GM12878 (cell line): Measurements from ENCODE around the gene NCL. TPM values are rescaled to one million over a fixed set of nuclear protein-coding genes. Genes with fewer than 3 reads are reported as not detected.

Experiments
- BHLHE40 ChIP-seq, 2 experiments: fragments of 450-650 bp in 1 of 2; IDR thresholded peaks; 2 replicates each; pipeline ENCODE4 v1.6.1; 2011 to 2017; ENCODE audit warnings: low read depth in 2 of 2, borderline replicate concordance in 1 of 2, improper control_type of control experiment in 1 of 2, low read length in 1 of 2, mild to moderate bottlenecking in 1 of 2
- CHD2 ChIP-seq: IDR thresholded peaks from 2 replicates; pipeline ENCODE4 v1.6.1; 2011; ENCODE audit warnings: low read depth, low read length, improper control_type of control experiment, borderline replicate concordance
- ESRRA ChIP-seq: IDR thresholded peaks from 2 replicates; pipeline ENCODE4 v1.6.1; 2012; ENCODE audit warnings: mild to moderate bottlenecking, low read length, improper control_type of control experiment
- FOS ChIP-seq: IDR thresholded peaks from 3 replicates; pipeline ENCODE4 v1.6.1; 2011; ENCODE audit warnings: borderline replicate concordance; ENCODE audit not compliant: insufficient read length; ENCODE audit errors: extremely low read depth
- JUNB ChIP-seq: IDR thresholded peaks from 2 replicates; pipeline ENCODE4 v1.6.1; 2016; ENCODE audit warnings: antibody characterized with exemption, mild to moderate bottlenecking
- KDM1A ChIP-seq: fragments of 200-600 bp; sonication (generic); IDR thresholded peaks from 2 replicates; pipeline ENCODE4 v1.6.1; 2016; ENCODE audit warnings: borderline replicate concordance
- NBN ChIP-seq: fragments of 450-650 bp; IDR thresholded peaks from 2 replicates; pipeline ENCODE4 v1.6.1; 2016
- NFYB ChIP-seq: IDR thresholded peaks from 2 replicates; pipeline ENCODE4 v1.6.1; 2011; ENCODE audit warnings: low read depth, mild to moderate bottlenecking, low read length, improper control_type of control experiment, moderate library complexity; ENCODE audit not compliant: insufficient read depth
- RAD51 ChIP-seq: fragments of 450-650 bp; IDR thresholded peaks from 2 replicates; pipeline ENCODE4 v1.6.1; 2016; ENCODE audit warnings: moderate library complexity, mild to moderate bottlenecking, inconsistent platforms
- SP1 ChIP-seq: IDR thresholded peaks from one replicate; pipeline ENCODE4 v1.6.1; 2011; ENCODE audit warnings: low read depth, low read length
- SREBF1 ChIP-seq: IDR thresholded peaks from 2 replicates; pipeline ENCODE4 v1.6.1; 2012; ENCODE audit warnings: mild to moderate bottlenecking, low read length
- SUZ12 ChIP-seq: fragments of 200-600 bp; sonication (generic); IDR thresholded peaks from one replicate; pipeline ENCODE4 v1.6.1; 2018; ENCODE audit warnings: antibody characterized with exemption, mild to moderate bottlenecking; ENCODE audit not compliant: unreplicated experiment
- polyA plus RNA-seq, 11 experiments: library from polyadenylated mRNA; depleted of rRNA in 4 of 11; unstranded in 6 of 11; stranded (reverse) in 5 of 11; fragments of >200 nt; fragmentation: Nextera tagmentation in 4 of 11; fragmentation: Illumina TruSeq in 1 of 11; extraction: Ambion mirVana in 4 of 11; extraction: Trizol in 1 of 11; gene quantifications; 1 replicate in 1 of 11; 2 replicates in 10 of 11; pipeline versions ENCODE4 v1.2.1 to v1.2.3, GENCODE V29; 2011 to 2016; ENCODE audit warnings: inconsistent platforms in 2 of 11, missing spikeins in 2 of 11, low read depth in 1 of 11
- total RNA-seq, 4 experiments: library from RNA; depleted of rRNA in 3 of 4; stranded (reverse); fragments of >200 nt in 3 of 4; fragmentation: Illumina TruSeq in 1 of 4; extraction: Trizol in 1 of 4; gene quantifications; 2 replicates each; pipeline versions ENCODE4 v1.2.1 to v1.2.3, GENCODE V29; 2013 to 2021
- TF ChIP-seq, protein P1 (sequence below): IDR thresholded peaks from 2 replicates; pipeline ENCODE4 v1.6.1; 2011; ENCODE audit warnings: borderline replicate concordance, low read depth, mild to moderate bottlenecking, moderate library complexity, low read length; ENCODE audit not compliant: insufficient read depth, poor library complexity, severe bottlenecking
- TF ChIP-seq, protein P2 (sequence below), 3 experiments: IDR thresholded peaks in 2 of 3; conservative IDR thresholded peaks in 1 of 3; 2 replicates each; pipeline ENCODE4 v1.5.1; 2011; ENCODE audit warnings: low read depth in 3 of 3, low read length in 3 of 3, mild to moderate bottlenecking in 3 of 3, control low read depth in 2 of 3, moderate library complexity in 2 of 3, inconsistent platforms in 1 of 3, mixed read lengths in 1 of 3; ENCODE audit not compliant: control insufficient read depth in 2 of 3, insufficient read depth in 1 of 3; ENCODE audit errors: extremely low read depth in 1 of 3
- TF ChIP-seq, protein P3 (sequence below): IDR thresholded peaks from 2 replicates; pipeline ENCODE4 v1.6.1; 2012; ENCODE audit warnings: low read depth, low read length, improper control_type of control experiment
- TF ChIP-seq, protein P4 (sequence below): fragments of 450-650 bp; IDR thresholded peaks from 2 replicates; pipeline ENCODE4 v1.6.1; 2017; ENCODE audit warnings: antibody characterized with exemption, mild to moderate bottlenecking, moderate library complexity
- TF ChIP-seq, protein P5 (sequence below): fragments of 450-650 bp; IDR thresholded peaks from 2 replicates; pipeline ENCODE4 v1.6.1; 2017; ENCODE audit warnings: borderline replicate concordance

Gene NCL
- total and polyA plus RNA-seq, 10 of the 15 experiments (the other 5 are each of a cell fraction or from before 2014, with no cell fraction given) = 123 to 1,207 (median 529) TPM

DNA sequence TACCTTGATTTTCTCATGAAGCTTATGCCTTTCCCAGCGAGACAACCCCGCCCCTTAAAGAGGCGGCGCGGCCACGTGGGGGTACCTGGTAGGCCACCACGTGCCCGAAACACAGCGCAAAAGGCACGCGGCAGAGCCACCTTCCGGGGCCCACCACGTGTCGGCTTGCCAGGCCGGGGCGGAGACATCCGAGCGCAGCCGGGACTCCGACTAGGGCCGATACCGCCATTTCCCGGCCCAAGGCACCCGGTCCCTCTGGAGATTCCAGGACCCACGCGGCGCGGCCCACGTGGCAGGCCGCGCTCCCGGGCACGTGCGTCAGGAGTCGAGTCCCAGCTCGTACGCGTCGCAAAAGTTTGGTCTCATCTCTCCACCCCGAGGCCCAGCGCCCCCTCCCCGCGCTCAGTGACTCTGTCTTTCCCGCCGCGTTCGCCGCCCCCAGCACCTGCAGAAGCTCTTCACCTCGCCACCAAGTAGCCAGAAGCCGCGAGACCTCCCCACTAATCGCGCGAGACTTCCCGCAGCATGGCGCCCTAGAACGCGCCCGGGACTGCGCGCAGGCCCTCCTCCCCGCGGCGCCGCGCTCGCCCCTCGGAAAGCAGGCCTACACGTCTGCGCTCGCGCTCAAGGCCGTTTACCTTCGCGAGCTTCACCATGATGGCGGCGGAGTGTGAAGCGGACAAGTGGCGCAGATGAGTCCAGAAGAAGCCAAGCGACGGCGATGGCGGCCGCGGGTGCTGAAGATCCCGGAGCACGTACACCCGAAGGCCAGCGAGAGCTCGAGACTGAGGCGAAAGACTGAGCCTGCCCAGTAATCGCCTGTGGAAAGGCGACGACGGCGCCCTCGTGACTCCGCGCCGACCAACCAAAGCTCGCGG lies at the start of gene NCL (continued):
- peak; percentile 97 for TF ChIP-seq RAD51
- TF ChIP-seq, protein P1, sequence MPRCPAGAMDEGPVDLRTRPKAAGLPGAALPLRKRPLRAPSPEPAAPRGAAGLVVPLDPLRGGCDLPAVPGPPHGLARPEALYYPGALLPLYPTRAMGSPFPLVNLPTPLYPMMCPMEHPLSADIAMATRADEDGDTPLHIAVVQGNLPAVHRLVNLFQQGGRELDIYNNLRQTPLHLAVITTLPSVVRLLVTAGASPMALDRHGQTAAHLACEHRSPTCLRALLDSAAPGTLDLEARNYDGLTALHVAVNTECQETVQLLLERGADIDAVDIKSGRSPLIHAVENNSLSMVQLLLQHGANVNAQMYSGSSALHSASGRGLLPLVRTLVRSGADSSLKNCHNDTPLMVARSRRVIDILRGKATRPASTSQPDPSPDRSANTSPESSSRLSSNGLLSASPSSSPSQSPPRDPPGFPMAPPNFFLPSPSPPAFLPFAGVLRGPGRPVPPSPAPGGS = peak; percentile 26
- TF ChIP-seq, protein P2, sequence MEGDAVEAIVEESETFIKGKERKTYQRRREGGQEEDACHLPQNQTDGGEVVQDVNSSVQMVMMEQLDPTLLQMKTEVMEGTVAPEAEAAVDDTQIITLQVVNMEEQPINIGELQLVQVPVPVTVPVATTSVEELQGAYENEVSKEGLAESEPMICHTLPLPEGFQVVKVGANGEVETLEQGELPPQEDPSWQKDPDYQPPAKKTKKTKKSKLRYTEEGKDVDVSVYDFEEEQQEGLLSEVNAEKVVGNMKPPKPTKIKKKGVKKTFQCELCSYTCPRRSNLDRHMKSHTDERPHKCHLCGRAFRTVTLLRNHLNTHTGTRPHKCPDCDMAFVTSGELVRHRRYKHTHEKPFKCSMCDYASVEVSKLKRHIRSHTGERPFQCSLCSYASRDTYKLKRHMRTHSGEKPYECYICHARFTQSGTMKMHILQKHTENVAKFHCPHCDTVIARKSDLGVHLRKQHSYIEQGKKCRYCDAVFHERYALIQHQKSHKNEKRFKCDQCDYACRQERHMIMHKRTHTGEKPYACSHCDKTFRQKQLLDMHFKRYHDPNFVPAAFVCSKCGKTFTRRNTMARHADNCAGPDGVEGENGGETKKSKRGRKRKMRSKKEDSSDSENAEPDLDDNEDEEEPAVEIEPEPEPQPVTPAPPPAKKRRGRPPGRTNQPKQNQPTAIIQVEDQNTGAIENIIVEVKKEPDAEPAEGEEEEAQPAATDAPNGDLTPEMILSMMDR (IDR thresholded peaks at IDR 0.05 in 2 of 3, conservative IDR thresholded peaks at IDR 0.05 in 1 of 3; ENCODE audit: control insufficient read depth in 2 of 3, extremely low read depth in 1 of 3, insufficient read depth in 1 of 3, low read depth in 3 of 3, low read length in 3 of 3) = no peak
- 0 out of 2 replicates have a peak, but pooled peaks have one; percentile 13 for TF ChIP-seq ESRRA
- TF ChIP-seq BHLHE40 (IDR thresholded peaks at IDR 0.05; ENCODE audit: borderline replicate concordance in 1 of 2, low read depth in 2 of 2, low read length in 1 of 2) = peak; percentile 90 to 95
- TF ChIP-seq JUNB = no peak
- no peak for TF ChIP-seq SUZ12
- TF ChIP-seq CHD2 = peak; percentile 97
- TF ChIP-seq SREBF1 = no peak
- TF ChIP-seq NFYB = peak; percentile 91
- TF ChIP-seq, protein P3, sequence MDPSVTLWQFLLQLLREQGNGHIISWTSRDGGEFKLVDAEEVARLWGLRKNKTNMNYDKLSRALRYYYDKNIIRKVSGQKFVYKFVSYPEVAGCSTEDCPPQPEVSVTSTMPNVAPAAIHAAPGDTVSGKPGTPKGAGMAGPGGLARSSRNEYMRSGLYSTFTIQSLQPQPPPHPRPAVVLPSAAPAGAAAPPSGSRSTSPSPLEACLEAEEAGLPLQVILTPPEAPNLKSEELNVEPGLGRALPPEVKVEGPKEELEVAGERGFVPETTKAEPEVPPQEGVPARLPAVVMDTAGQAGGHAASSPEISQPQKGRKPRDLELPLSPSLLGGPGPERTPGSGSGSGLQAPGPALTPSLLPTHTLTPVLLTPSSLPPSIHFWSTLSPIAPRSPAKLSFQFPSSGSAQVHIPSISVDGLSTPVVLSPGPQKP = 0 out of 2 replicates have a peak, but pooled peaks have one; percentile 9
- no peak for TF ChIP-seq KDM1A
- TF ChIP-seq, protein P4, sequence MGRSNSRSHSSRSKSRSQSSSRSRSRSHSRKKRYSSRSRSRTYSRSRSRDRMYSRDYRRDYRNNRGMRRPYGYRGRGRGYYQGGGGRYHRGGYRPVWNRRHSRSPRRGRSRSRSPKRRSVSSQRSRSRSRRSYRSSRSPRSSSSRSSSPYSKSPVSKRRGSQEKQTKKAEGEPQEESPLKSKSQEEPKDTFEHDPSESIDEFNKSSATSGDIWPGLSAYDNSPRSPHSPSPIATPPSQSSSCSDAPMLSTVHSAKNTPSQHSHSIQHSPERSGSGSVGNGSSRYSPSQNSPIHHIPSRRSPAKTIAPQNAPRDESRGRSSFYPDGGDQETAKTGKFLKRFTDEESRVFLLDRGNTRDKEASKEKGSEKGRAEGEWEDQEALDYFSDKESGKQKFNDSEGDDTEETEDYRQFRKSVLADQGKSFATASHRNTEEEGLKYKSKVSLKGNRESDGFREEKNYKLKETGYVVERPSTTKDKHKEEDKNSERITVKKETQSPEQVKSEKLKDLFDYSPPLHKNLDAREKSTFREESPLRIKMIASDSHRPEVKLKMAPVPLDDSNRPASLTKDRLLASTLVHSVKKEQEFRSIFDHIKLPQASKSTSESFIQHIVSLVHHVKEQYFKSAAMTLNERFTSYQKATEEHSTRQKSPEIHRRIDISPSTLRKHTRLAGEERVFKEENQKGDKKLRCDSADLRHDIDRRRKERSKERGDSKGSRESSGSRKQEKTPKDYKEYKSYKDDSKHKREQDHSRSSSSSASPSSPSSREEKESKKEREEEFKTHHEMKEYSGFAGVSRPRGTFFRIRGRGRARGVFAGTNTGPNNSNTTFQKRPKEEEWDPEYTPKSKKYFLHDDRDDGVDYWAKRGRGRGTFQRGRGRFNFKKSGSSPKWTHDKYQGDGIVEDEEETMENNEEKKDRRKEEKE = no peak
- TF ChIP-seq, protein P5, sequence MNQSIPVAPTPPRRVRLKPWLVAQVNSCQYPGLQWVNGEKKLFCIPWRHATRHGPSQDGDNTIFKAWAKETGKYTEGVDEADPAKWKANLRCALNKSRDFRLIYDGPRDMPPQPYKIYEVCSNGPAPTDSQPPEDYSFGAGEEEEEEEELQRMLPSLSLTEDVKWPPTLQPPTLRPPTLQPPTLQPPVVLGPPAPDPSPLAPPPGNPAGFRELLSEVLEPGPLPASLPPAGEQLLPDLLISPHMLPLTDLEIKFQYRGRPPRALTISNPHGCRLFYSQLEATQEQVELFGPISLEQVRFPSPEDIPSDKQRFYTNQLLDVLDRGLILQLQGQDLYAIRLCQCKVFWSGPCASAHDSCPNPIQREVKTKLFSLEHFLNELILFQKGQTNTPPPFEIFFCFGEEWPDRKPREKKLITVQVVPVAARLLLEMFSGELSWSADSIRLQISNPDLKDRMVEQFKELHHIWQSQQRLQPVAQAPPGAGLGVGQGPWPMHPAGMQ = peak; percentile 67; the same call in 1 of the 2 replicates
- peak; percentile 80 for TF ChIP-seq NBN
- TF ChIP-seq FOS = peak; percentile 50
- TF ChIP-seq SP1 = peak; percentile 89
